ENCODE measurements around the gene SPOCK1. TPM values are rescaled to one million over a fixed set of nuclear protein-coding genes. Genes with fewer than 3 reads are reported as not detected.

Gene SPOCK1
- total and polyA plus RNA-seq, 9 of the 15 experiments (the other 6 are each of a cell fraction or from before 2014, with no cell fraction given) = 0.01 to 0.35 (median 0.04) TPM; not detected in 6

DNA sequence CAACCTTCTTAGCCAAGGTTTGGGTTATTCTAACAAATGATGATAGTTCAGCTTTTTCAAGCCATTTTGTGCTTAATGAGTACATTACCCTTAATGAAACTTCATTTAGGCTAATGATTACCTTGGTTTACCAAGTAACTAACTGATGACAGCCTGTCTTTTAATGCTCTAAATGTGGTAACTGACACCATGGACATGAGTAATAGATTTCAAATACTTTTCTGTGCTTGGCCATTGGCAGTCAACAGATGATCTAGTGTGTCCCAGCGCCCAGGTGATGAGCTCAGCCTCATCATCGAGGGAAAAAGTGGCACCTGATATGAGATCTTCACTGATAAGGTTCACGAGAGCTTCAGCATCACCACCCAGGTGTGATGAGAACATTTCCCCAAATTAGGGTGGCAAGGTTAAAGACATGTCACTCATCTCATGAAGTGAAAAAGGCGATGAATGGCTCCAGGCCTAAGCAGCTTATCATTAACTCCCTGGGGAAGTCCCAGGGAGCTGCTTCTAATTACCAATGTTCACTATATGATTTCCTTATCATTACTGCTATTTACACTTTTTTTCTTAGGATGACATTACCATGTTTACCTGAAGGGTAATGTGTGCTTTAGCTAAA, 296.0 kb downstream of the SPOCK1 start:
- Histone ChIP-seq H2AFZ (ENCODE audit: low read depth, low read length) (no peak overlapping the region), H4K20me1 (replicated peaks; ENCODE audit: control insufficient read depth, insufficient read depth, low read length) (no peaks in the 10 kb centered on the region), H3K27ac (ENCODE audit: extremely low read depth, low read depth, low read length) (no peak overlapping the region), H3K9ac (ENCODE audit: insufficient read depth in 1 of 2, low read depth in 2 of 2, low read length in 2 of 2) (no peak overlapping the region), H3K27me3 (ENCODE audit: control insufficient read depth in 2 of 2, insufficient read depth in 2 of 2, low read length in 2 of 2) (no peaks in the 10 kb centered on the region), H3K9me1 (ENCODE audit: control insufficient read depth, insufficient read depth, low read length) (no peaks in the 10 kb centered on the region), H3K4me1 (replicated peaks in 1 of 2; ENCODE audit: control insufficient read depth in 2 of 2, insufficient read depth in 2 of 2, low read length in 2 of 2) (no peaks in the 10 kb centered on the region), H3K4me3 (no peak overlapping the region), H3K79me2 (ENCODE audit: control insufficient read depth, insufficient read depth, low read length) (no peaks in the 10 kb centered on the region), H3K36me3 (ENCODE audit: control insufficient read depth, insufficient read depth, low read length) (no peaks in the 10 kb centered on the region), H3K9me3 (replicated peaks; ENCODE audit: control insufficient read depth, insufficient read depth, low read depth, low read length) (no peaks in the 10 kb centered on the region), H3K4me2 (ENCODE audit: insufficient read depth, low read length) (no peak overlapping the region)
- TF ChIP-seq RB1 (IDR thresholded peaks at IDR 0.05; ENCODE audit: low read depth) (no peak), YBX1 (IDR thresholded peaks at IDR 0.05) (no peak), FOXA3 (CRISPR knock-in tag; conservative IDR thresholded peaks at IDR 0.05 in 1 of 2, IDR thresholded peaks at IDR 0.05 in 1 of 2) (no peak), ZEB2 (IDR thresholded peaks at IDR 0.05) (no peak), RBM34 (IDR thresholded peaks at IDR 0.05; ENCODE audit: borderline replicate concordance, insufficient read depth, low read length) (no peak), NUFIP1 (IDR thresholded peaks at IDR 0.05; ENCODE audit: partially characterized antibody) (no peak), GATAD2B (IDR thresholded peaks at IDR 0.05; ENCODE audit: borderline replicate concordance) (no peak), ZNF398 (CRISPR knock-in tag; IDR thresholded peaks at IDR 0.05) (no peak), NELFE (IDR thresholded peaks at IDR 0.05; ENCODE audit: insufficient read depth, insufficient read length) (no peak), NONO (IDR thresholded peaks at IDR 0.05; ENCODE audit: low read depth in 2 of 2, low read length in 1 of 2) (no peak)
- TF ChIP-seq, protein P1, sequence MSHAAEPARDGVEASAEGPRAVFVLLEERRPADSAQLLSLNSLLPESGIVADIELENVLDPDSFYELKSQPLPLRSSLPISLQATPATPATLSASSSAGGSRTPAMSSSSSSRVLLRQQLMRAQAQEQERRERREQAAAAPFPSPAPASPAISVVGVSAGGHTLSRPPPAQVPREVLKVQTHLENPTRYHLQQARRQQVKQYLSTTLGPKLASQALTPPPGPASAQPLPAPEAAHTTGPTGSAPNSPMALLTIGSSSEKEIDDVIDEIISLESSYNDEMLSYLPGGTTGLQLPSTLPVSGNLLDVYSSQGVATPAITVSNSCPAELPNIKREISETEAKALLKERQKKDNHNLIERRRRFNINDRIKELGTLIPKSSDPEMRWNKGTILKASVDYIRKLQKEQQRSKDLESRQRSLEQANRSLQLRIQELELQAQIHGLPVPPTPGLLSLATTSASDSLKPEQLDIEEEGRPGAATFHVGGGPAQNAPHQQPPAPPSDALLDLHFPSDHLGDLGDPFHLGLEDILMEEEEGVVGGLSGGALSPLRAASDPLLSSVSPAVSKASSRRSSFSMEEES (CRISPR knock-in tag; IDR thresholded peaks at IDR 0.05) = no peak
- DNase-seq (ENCODE audit: extremely low read depth in 1 of 4, low spot score in 3 of 4) = no peak
- BruUV-seq (replicated peaks) = no TSS peak
- intact Hi-C loops (cut with micrococcal nuclease) (no loop called here), in situ Hi-C loops (cut with MboI) (no loop called here)
- no peak for FAIRE-seq
- CTCF ChIA-PET (ENCODE audit: low intra/inter-chr PET ratio) = no interaction called here
- POLR2A ChIA-PET = no interaction called here
- no peak for ATAC-seq
- WGBS (ENCODE audit: insufficient coverage, low coverage, missing lambda C conversion rate) = 0% methylated on average over 4 of the region's 4 CpGs
